ENCODE measurements around the gene PELI2. TPM values are rescaled to one million over a fixed set of nuclear protein-coding genes. Genes with fewer than 3 reads are reported as not detected.

PELI2 gene
- total RNA-seq, 4 donors from 2014 or later, result 0.91 to 10.5 (median 3.9) TPM

DNA sequence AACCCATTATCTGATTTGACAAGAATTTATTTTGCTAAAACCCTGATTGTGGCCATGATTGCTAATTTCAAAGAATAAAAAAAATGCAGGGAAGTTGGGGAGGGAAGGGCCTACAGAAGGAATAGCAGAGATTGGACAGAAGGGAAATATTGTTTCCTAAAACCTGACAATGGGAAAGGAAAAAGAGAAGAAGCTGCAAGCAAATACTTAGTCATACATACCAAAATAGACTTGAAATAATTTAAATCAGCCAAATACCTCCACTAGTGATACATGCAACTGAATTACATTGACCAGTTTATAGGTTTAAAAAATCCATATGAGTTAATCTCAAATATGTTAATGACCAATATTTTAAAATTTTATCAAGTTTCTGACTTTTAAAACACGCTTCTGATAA is 75.1 kb downstream of the PELI2 start:
- Histone ChIP-seq H3K4me3 (no peak overlapping the region), H3K27ac (no peak overlapping the region), H3K27me3 (no peaks in the 10 kb centered on the region), H3K36me3 (no peaks in the 10 kb centered on the region), H3K9me3 (no peaks in the 10 kb centered on the region), H3K4me1 (peaks cover 0 to 29% (median 7%) of the 10 kb centered on the region in 3 donors)
- 69 to 86% methylated on average over 1 of the region's 1 CpG for WGBS, 2 donors
- DNase-seq, result no peak
- intact Hi-C loops (cut with DNase I), result no loop called here
- TF ChIP-seq POLR2A (IDR thresholded peaks at IDR 0.05), result no peak
- no peak for TF ChIP-seq CTCF (IDR thresholded peaks at IDR 0.05)

- H3K27me3 ChIP-seq, result no peaks in the 10 kb centered on the region
- H3K9me3 ChIP-seq, result no peaks in the 10 kb centered on the region
- intact Hi-C loops (cut with DNase I), result no loop called here
- TF ChIP-seq POLR2A (IDR thresholded peaks at IDR 0.05) (no peak), CTCF (IDR thresholded peaks at IDR 0.05) (no peak)
- H3K27ac ChIP-seq, result no peak overlapping the region
- peaks cover 0 to 27% (median 7%) of the 10 kb centered on the region in 3 donors for H3K4me1 ChIP-seq
- no peaks in the 10 kb centered on the region for H3K36me3 ChIP-seq
- no peak overlapping the region for H3K4me3 ChIP-seq
- WGBS, 2 donors, result 82 to 85% methylated on average over 7 of the region's 7 CpGs
- no peak for DNase-seq
Measured at GRCh38 chr14:56194042-56194441, 75.8 kb downstream of the PELI2 start.

- intact Hi-C loops (cut with DNase I), result no loop called here
- peaks cover 0 to 28% (median 7%) of the 10 kb centered on the region in 3 donors for H3K4me1 ChIP-seq
- peak overlapping the region in 3 of 4 donors; percentile 54 to 62 (median 55) for H3K27ac ChIP-seq
- no peak for DNase-seq
- H3K36me3 ChIP-seq, result no peaks in the 10 kb centered on the region
- no peak overlapping the region for H3K4me3 ChIP-seq
- TF ChIP-seq POLR2A (IDR thresholded peaks at IDR 0.05), result no peak
- no peak for TF ChIP-seq CTCF (IDR thresholded peaks at IDR 0.05)
- H3K27me3 ChIP-seq, result no peaks in the 10 kb centered on the region
- no peaks in the 10 kb centered on the region for H3K9me3 ChIP-seq
- 52 to 87% methylated on average over 4 to 5 of the region's 5 CpGs for WGBS, 2 donors
Measured at GRCh38 chr14:56195223-56195622, 77.0 kb downstream of the PELI2 start.

DNA sequence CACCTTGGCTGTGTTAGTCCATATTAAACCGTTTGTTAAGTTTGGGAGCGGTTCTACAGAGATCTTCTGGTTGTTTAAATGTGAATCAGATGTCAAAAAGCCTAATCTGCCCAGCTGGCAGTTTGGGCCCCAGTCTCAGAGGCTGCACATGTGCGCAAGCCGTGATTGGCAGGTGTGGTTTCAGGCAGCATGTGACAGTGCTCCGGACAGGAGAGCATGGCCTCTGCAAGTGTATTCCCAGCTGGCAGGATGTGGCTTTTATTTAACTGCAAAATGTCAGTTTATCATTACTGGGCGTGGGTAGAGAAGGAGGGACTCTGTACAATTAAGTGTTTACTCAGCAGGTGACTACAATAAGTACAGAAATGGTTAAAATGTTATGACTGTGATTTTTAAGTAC is 77.5 kb downstream of the PELI2 start:
- no peaks in the 10 kb centered on the region for H3K36me3 ChIP-seq
- H3K4me3 ChIP-seq, result no peak overlapping the region
- TF ChIP-seq POLR2A (IDR thresholded peaks at IDR 0.05), result no peak
- no peak for TF ChIP-seq CTCF (IDR thresholded peaks at IDR 0.05)
- 46 to 60% methylated on average over 4 of the region's 6 CpGs for WGBS, 2 donors
- no peaks in the 10 kb centered on the region for H3K27me3 ChIP-seq
- intact Hi-C loops (cut with DNase I), result no loop called here
- DNase-seq, result no peak
- no peaks in the 10 kb centered on the region for H3K9me3 ChIP-seq
- H3K4me1 ChIP-seq, result peaks cover 0 to 33% (median 7%) of the 10 kb centered on the region in 3 donors
- peak overlapping the region in 3 of 4 donors; percentile 54 to 62 (median 55) for H3K27ac ChIP-seq

DNA sequence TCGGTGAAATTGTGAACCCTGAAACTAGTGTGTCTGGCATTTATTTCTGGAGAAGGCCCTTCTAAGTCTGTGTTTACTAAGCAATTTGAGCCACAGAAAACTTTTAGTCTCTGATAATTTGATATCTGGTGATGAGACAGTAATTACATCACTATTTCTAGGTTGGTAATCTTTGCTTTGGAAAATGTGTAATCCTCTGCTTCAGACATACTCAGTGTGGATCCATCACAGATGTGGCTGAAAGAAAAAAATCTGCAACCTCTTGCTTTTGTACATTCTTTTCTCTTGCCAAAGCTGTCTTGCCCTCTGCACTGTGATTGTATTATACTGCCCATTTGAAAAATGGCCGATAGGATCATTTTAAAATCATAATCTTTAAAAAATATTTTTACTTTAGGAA is 78.1 kb downstream of the PELI2 start:
- Histone ChIP-seq H3K27ac (peak overlapping the region in 3 of 4 donors; percentile 54 to 62 (median 55)), H3K27me3 (no peaks in the 10 kb centered on the region), H3K4me3 (no peak overlapping the region), H3K36me3 (no peaks in the 10 kb centered on the region), H3K4me1 (peaks cover 0 to 33% (median 7%) of the 10 kb centered on the region in 3 donors), H3K9me3 (no peaks in the 10 kb centered on the region)
- no peak for DNase-seq
- intact Hi-C loops (cut with DNase I), result no loop called here
- WGBS, 2 donors, result 63 to 68% methylated on average over 2 of the region's 2 CpGs
- TF ChIP-seq CTCF (IDR thresholded peaks at IDR 0.05) (no peak), POLR2A (IDR thresholded peaks at IDR 0.05) (no peak)
